HEK293 (cell line): ENCODE measurements around the gene VDR.
"Not testable (repeated sequence)": the region's sequence is repeated elsewhere in the genome, so short reads cannot be mapped to it uniquely, and the experiment has no call there.

Experiments
- CTCF ChIA-PET: fragments of 350-600 bp; formaldehyde crosslinking; extraction: SDS; loops from one replicate; lab custom pipeline; 2021; ENCODE audit warnings: antibody characterized with exemption; lab: Yijun Ruan, JAX
- POLR2A ChIA-PET: fragments of 300-600 bp; formaldehyde crosslinking; extraction: SDS; loops from one replicate; lab custom pipeline; 2020; ENCODE audit warnings: antibody characterized with exemption, inconsistent platforms; lab: Yijun Ruan, JAX
- H3K27ac ChIP-seq: fragments of 200-500 bp; sonication (Bioruptor generic); 2 replicates; pipeline ENCODE4 v1.5.1; 2014; ENCODE audit warnings: low read depth, low read length, control low read depth, inconsistent platforms; ENCODE audit errors: extremely low read depth
- H3K36me3 ChIP-seq, 2 experiments: fragments of 200-500 bp in 1 of 2; sonication (Bioruptor generic) in 1 of 2; 1 replicate in 1 of 2; 2 replicates in 1 of 2; pipeline ENCODE4 v1.5.1; 2014 to 2017; ENCODE audit warnings: inconsistent platforms in 2 of 2, low read length in 2 of 2; ENCODE audit not compliant: control insufficient read depth in 2 of 2, insufficient read depth in 1 of 2
- H3K4me1 ChIP-seq: fragments of 200-500 bp; sonication (Bioruptor generic); 2 replicates; pipeline ENCODE4 v1.5.1; 2014; ENCODE audit warnings: mild to moderate bottlenecking, low read length, inconsistent platforms; ENCODE audit not compliant: control insufficient read depth, insufficient read depth
- H3K4me3 ChIP-seq: 2 replicates; pipeline ENCODE4 v1.5.1; 2011; ENCODE audit warnings: low read depth, mild to moderate bottlenecking, control low read depth, low read length, moderate library complexity
- H3K9me3 ChIP-seq: fragments of 200-500 bp; sonication (Bioruptor generic); 2 replicates; pipeline ENCODE4 v1.5.1; 2014; ENCODE audit warnings: low read depth, low read length, inconsistent platforms; ENCODE audit not compliant: control insufficient read depth, insufficient read depth
- BCL11A ChIP-seq: fragments of 450-650 bp; formaldehyde crosslinking; IDR thresholded peaks from 2 replicates; pipeline ENCODE4 v1.5.1; 2016; ENCODE audit warnings: low read depth, missing biosample characterization, missing genetic modification characterization
- EGR2 ChIP-seq: fragments of 450-650 bp; formaldehyde crosslinking; IDR thresholded peaks from 2 replicates; pipeline ENCODE4 v1.5.1; 2016; ENCODE audit warnings: low read depth, missing biosample characterization, missing genetic modification characterization
- GLI2 ChIP-seq: fragments of 450-650 bp; formaldehyde crosslinking; IDR thresholded peaks from 2 replicates; pipeline ENCODE4; 2017; ENCODE audit warnings: missing biosample characterization, missing genetic modification characterization, low read depth, borderline replicate concordance
- HOXA7 ChIP-seq: sonication (generic); formaldehyde crosslinking; IDR thresholded peaks from 2 replicates; pipeline ENCODE4 v1.8.1; 2022; ENCODE audit warnings: missing genetic modification reagents, borderline replicate concordance
- HOXC10 ChIP-seq: sonication (generic); formaldehyde crosslinking; IDR thresholded peaks from 2 replicates; pipeline ENCODE4 v1.8.1; 2023; ENCODE audit warnings: mild to moderate bottlenecking, missing genetic modification reagents
- KLF10 ChIP-seq: fragments of 450-650 bp; IDR thresholded peaks from 2 replicates; pipeline ENCODE4 v1.5.1; 2018; ENCODE audit warnings: missing biosample characterization, mild to moderate bottlenecking, missing genetic modification characterization
- MYNN ChIP-seq: fragments of 450-650 bp; formaldehyde crosslinking; IDR thresholded peaks from 2 replicates; pipeline ENCODE4 v1.5.1; 2016; ENCODE audit warnings: missing biosample characterization, missing genetic modification characterization, borderline replicate concordance
- ZBTB7A ChIP-seq: fragments of 450-650 bp; formaldehyde crosslinking; IDR thresholded peaks from 2 replicates; pipeline ENCODE4 v1.5.1; 2016; ENCODE audit warnings: low read depth, missing biosample characterization, missing genetic modification characterization
- ZNF211 ChIP-seq: fragments of 450-650 bp; formaldehyde crosslinking; IDR thresholded peaks from 2 replicates; pipeline ENCODE4 v1.5.1; 2016; ENCODE audit warnings: low read depth, missing biosample characterization, missing genetic modification characterization
- ZNF433 ChIP-seq: fragments of 450-650 bp; formaldehyde crosslinking; IDR thresholded peaks from 2 replicates; pipeline ENCODE4 v1.5.1; 2016; ENCODE audit warnings: missing biosample characterization, missing genetic modification characterization, low read depth
- ZNF48 ChIP-seq: fragments of 450-650 bp; formaldehyde crosslinking; IDR thresholded peaks from 2 replicates; pipeline ENCODE4 v1.5.1; 2016; ENCODE audit warnings: missing biosample characterization, missing genetic modification characterization
- ZNF514 ChIP-seq: fragments of 450-650 bp; formaldehyde crosslinking; IDR thresholded peaks from 2 replicates; pipeline ENCODE4 v1.5.1; 2016; ENCODE audit warnings: missing biosample characterization, missing genetic modification characterization
- ZNF548 ChIP-seq: fragments of 450-650 bp; formaldehyde crosslinking; IDR thresholded peaks from 2 replicates; pipeline ENCODE4 v1.5.1; 2016; ENCODE audit warnings: missing biosample characterization, missing genetic modification characterization
- ZNF571 ChIP-seq: fragments of 450-650 bp; formaldehyde crosslinking; IDR thresholded peaks from 2 replicates; pipeline ENCODE4 v1.5.0; 2017; ENCODE audit warnings: missing biosample characterization, missing genetic modification characterization
- ZNF621 ChIP-seq: fragments of 450-650 bp; formaldehyde crosslinking; IDR thresholded peaks from 2 replicates; pipeline ENCODE4 v1.5.1; 2017; ENCODE audit warnings: missing biosample characterization, missing genetic modification characterization
- ZNF660 ChIP-seq: fragments of 450-650 bp; IDR thresholded peaks from 2 replicates; pipeline ENCODE4 v1.5.1; 2018; ENCODE audit warnings: missing biosample characterization, mild to moderate bottlenecking, missing genetic modification characterization
- ZNF785 ChIP-seq: fragments of 450-650 bp; formaldehyde crosslinking; IDR thresholded peaks from 2 replicates; pipeline ENCODE4 v1.5.1; 2016; ENCODE audit warnings: missing biosample characterization, missing genetic modification characterization
- TF ChIP-seq, protein P1 (sequence below): fragments of 450-650 bp; formaldehyde crosslinking; IDR thresholded peaks from 2 replicates; pipeline ENCODE4 v1.5.1; 2017; ENCODE audit warnings: missing biosample characterization, missing genetic modification characterization
- TF ChIP-seq, protein P2 (sequence below): fragments of 450-650 bp; formaldehyde crosslinking; IDR thresholded peaks from 2 replicates; pipeline ENCODE4 v1.5.1; 2016; ENCODE audit warnings: missing biosample characterization, missing genetic modification characterization
- TF ChIP-seq, protein P3 (sequence below): fragments of 450-650 bp; formaldehyde crosslinking; IDR thresholded peaks from 2 replicates; pipeline ENCODE4 v1.5.1; 2016; ENCODE audit warnings: missing biosample characterization, missing genetic modification characterization
- TF ChIP-seq, protein P4 (sequence below): fragments of 450-650 bp; formaldehyde crosslinking; IDR thresholded peaks from 2 replicates; pipeline ENCODE4 v1.5.1; 2016; ENCODE audit warnings: missing biosample characterization, missing genetic modification characterization

Gene VDR

DNA sequence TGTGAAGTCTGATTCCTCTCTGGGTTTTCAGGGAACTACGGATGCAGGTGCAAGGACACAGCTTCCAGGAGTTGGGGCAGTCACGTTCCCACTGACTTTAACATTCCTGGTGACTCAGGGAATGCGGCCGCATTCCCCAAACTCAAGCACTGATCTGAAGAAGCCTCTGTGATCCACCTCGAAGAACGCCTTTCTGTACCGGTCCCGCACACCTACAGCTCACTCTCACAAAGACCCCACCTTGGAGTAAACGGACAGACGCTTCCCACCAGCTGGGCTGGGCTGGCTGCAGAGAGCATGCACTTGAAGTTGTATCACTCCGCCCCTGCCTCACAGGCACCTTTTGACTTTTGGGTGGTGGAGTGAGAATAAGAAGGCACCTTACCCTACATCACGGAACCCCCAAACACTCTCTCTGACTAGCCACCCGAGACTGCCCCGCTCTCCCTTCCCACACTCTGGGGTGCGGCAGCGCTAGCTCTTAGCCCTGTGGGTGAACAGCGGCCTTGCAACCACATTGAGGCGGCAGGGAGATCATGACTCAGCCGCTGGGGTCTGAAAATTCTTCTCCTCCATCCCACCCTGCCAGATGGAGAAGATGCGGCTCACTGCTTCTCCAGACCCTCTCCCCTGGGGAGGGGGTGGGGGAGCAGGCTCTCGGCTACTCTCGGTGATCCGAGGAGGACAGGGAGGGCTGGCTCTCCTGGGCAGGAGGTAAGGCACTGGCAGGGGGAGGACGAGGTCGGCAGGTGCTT, 61.4 kb downstream of the VDR start:
- Histone ChIP-seq H3K36me3 (no peaks in the 10 kb centered on the region), H3K9me3 (no peaks in the 10 kb centered on the region), H3K4me3 (no peak overlapping the region), H3K27ac (no peak overlapping the region), H3K4me1 (no peaks in the 10 kb centered on the region)
- POLR2A ChIA-PET = interaction anchor here (1.7 kb wide), 1 partner anchor 61 kb away, joined by 4 read pairs; the partner anchor contains the start of gene VDR
- CTCF ChIA-PET = interaction anchor here (0.5 to 16.6 kb wide), 9 partner anchors 11 to 328 kb away, joined by 3 to 234 read pairs (median 4); partner anchors contain the start of genes SLC48A1 and TMEM106C
- no peak for TF ChIP-seq ZNF548 (tag by site-specific recombination)
- TF ChIP-seq ZBTB7A (tag by site-specific recombination) = no peak
- no peak for TF ChIP-seq ZNF785 (tag by site-specific recombination)
- no peak for TF ChIP-seq HOXC10 (CRISPR knock-in tag)
- TF ChIP-seq ZNF571 = no peak
- TF ChIP-seq MYNN (tag by site-specific recombination) = no peak
- no peak for TF ChIP-seq KLF10
- TF ChIP-seq, protein P1, sequence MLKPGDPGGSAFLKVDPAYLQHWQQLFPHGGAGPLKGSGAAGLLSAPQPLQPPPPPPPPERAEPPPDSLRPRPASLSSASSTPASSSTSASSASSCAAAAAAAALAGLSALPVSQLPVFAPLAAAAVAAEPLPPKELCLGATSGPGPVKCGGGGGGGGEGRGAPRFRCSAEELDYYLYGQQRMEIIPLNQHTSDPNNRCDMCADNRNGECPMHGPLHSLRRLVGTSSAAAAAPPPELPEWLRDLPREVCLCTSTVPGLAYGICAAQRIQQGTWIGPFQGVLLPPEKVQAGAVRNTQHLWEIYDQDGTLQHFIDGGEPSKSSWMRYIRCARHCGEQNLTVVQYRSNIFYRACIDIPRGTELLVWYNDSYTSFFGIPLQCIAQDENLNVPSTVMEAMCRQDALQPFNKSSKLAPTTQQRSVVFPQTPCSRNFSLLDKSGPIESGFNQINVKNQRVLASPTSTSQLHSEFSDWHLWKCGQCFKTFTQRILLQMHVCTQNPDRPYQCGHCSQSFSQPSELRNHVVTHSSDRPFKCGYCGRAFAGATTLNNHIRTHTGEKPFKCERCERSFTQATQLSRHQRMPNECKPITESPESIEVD (tag by site-specific recombination) = no peak
- TF ChIP-seq, protein P2, sequence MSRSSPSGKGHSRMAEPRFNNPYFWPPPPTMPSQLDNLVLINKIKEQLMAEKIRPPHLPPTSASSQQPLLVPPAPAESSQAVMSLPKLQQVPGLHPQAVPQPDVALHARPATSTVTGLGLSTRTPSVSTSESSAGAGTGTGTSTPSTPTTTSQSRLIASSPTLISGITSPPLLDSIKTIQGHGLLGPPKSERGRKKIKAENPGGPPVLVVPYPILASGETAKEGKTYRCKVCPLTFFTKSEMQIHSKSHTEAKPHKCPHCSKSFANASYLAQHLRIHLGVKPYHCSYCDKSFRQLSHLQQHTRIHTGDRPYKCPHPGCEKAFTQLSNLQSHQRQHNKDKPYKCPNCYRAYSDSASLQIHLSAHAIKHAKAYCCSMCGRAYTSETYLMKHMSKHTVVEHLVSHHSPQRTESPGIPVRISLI = no peak
- no peak for TF ChIP-seq ZNF48
- TF ChIP-seq, protein P3, sequence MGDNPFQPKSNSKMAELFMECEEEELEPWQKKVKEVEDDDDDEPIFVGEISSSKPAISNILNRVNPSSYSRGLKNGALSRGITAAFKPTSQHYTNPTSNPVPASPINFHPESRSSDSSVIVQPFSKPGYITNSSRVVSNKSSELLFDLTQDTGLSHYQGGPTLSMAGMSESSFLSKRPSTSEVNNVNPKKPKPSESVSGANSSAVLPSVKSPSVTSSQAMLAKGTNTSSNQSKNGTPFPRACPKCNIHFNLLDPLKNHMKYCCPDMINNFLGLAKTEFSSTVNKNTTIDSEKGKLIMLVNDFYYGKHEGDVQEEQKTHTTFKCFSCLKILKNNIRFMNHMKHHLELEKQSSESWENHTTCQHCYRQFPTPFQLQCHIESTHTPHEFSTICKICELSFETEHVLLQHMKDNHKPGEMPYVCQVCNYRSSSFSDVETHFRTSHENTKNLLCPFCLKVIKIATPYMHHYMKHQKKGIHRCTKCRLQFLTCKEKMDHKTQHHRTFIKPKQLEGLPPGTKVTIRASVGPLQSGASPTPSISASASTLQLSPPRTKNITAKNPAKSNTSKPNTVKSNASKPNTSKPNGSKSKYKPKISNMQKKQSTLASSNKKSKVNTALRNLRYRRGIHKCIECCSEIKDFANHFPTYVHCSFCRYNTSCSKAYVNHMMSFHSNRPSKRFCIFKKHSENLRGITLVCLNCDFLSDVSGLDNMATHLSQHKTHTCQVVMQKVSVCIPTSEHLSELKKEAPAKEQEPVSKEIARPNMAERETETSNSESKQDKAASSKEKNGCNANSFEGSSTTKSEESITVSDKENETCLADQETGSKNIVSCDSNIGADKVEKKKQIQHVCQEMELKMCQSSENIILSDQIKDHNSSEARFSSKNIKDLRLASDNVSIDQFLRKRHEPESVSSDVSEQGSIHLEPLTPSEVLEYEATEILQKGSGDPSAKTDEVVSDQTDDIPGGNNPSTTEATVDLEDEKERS (tag by site-specific recombination) = no peak
- no peak for TF ChIP-seq ZNF660 (tag by site-specific recombination)
- TF ChIP-seq ZNF211 (tag by site-specific recombination) = no peak

DNA sequence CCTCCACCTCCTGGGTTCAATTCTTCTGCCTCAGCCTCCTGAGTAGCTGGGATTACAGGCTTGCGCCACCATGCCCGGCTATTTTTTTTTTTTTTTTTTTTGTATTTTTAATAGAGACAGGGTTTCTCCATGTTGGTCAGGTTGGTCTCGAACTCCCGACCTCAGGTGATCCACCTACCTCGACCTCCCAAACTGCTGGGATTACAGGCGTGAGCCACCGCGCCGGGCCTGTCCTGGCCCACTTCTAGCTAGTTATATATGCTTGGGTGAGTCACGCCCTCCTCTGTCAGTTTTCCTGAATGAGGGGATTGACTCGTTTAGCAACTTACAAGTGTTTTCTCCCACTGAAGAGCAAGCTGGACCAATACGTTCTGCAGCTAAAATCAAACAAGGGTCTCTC, 62.3 kb downstream of the VDR start:
- not testable (repeated sequence) for H3K9me3 ChIP-seq, H3K4me3 ChIP-seq, H3K4me1 ChIP-seq, H3K27ac ChIP-seq, H3K36me3 ChIP-seq
- ChIA-PET CTCF (interaction anchor here (0.6 to 16.6 kb wide), 13 partner anchors 9 to 323 kb away, joined by 3 to 271 read pairs (median 4); partner anchors contain the start of genes SLC48A1 and TMEM106C), POLR2A (interaction anchor here (1.7 kb wide), 1 partner anchor 62 kb away, joined by 4 read pairs; the partner anchor contains the start of gene VDR)

DNA sequence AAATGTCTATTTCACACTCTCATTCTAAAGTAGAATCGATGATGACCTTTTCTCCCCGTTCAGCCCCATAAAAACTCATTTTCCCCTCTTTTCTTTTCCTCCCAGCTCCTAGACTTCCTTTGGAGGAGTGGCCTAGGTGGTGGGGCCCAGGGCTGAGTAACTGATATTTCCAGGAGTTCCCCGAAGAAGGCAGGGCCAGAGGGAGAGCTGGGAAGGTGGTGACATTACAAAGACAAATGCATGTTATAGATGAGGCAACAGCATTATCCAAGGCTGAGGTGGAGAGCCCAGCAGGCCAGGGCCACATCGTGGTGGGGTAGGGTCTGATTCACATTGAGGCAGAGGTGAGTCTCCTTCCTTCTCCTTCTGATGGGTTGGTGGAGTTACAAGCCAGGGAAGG, 62.9 kb downstream of the VDR start:
- POLR2A ChIA-PET = interaction anchor here (1.7 kb wide), 1 partner anchor 63 kb away, joined by 4 read pairs; the partner anchor contains the start of gene VDR
- CTCF ChIA-PET = interaction anchor here (0.6 to 16.6 kb wide), 15 partner anchors 12 to 1272 kb away, joined by 3 to 271 read pairs (median 45); partner anchors contain the start of genes HDAC7, SLC48A1 and TMEM106C
- Histone ChIP-seq H3K9me3 (no peaks in the 10 kb centered on the region), H3K4me3 (no peak overlapping the region), H3K36me3 (no peaks in the 10 kb centered on the region), H3K27ac (no peak overlapping the region), H3K4me1 (no peaks in the 10 kb centered on the region)
- TF ChIP-seq EGR2 (tag by site-specific recombination) = no peak
- no peak for TF ChIP-seq GLI2
- TF ChIP-seq, protein P2 = no peak
- TF ChIP-seq ZNF514 (tag by site-specific recombination) = no peak
- no peak for TF ChIP-seq BCL11A
- TF ChIP-seq, protein P4, sequence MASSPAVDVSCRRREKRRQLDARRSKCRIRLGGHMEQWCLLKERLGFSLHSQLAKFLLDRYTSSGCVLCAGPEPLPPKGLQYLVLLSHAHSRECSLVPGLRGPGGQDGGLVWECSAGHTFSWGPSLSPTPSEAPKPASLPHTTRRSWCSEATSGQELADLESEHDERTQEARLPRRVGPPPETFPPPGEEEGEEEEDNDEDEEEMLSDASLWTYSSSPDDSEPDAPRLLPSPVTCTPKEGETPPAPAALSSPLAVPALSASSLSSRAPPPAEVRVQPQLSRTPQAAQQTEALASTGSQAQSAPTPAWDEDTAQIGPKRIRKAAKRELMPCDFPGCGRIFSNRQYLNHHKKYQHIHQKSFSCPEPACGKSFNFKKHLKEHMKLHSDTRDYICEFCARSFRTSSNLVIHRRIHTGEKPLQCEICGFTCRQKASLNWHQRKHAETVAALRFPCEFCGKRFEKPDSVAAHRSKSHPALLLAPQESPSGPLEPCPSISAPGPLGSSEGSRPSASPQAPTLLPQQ (tag by site-specific recombination) = peak; percentile 62; the same call in 1 of the 2 replicates
- no peak for TF ChIP-seq ZNF621 (tag by site-specific recombination)
- TF ChIP-seq HOXA7 = no peak
- TF ChIP-seq ZNF433 (tag by site-specific recombination) = no peak
